Superior temporal gyrus (tissue), 1 donor: ENCODE results near the gene FSD1L.

Experiments used
- DNase-seq: peaks from one replicate; pipeline ENCODE4 v3.0.0-alpha.2; 2016; ENCODE audit errors: extremely low spot score

Gene FSD1L

GRCh38 chr9:105447814-105448812 is at the start of gene FSD1L:
TSS of gene FSD1L (plus strand) at chr9:105448034. CDS start at chr9:105448221, 187 bp downstream.
- DNase-seq: peak; percentile 92

GRCh38 chr9:105399117-105399516 is 48.7 kb upstream of the FSD1L start:
- DNase-seq: no peak

GRCh38 chr9:105401651-105402050 is 46.2 kb upstream of the FSD1L start:
- DNase-seq: no peak

- no peak for DNase-seq
Observed at GRCh38 chr9:105403552-105404248, 44.1 kb upstream of the FSD1L start.

GRCh38 chr9:105405514-105406131 is 42.2 kb upstream of the FSD1L start:
- no peak for DNase-seq

GRCh38 chr9:105406369-105406768 is 41.5 kb upstream of the FSD1L start:
- no peak for DNase-seq

GRCh38 chr9:105413525-105413924 is 34.3 kb upstream of the FSD1L start:
- DNase-seq: peak; percentile 59

GRCh38 chr9:105414947-105415661 is 32.7 kb upstream of the FSD1L start:
- DNase-seq: peak; percentile 87

- DNase-seq: no peak
Observed at GRCh38 chr9:105415662-105415980, 32.2 kb upstream of the FSD1L start.

- no peak for DNase-seq
Observed at GRCh38 chr9:105416840-105417239, 31.0 kb upstream of the FSD1L start.

- peak; percentile 51 for DNase-seq
Observed at GRCh38 chr9:105418588-105419500, 29.0 kb upstream of the FSD1L start.

GRCh38 chr9:105419816-105420597 is 27.8 kb upstream of the FSD1L start:
- DNase-seq: no peak

- DNase-seq: no peak
Observed at GRCh38 chr9:105421154-105421553, 26.7 kb upstream of the FSD1L start.

- no peak for DNase-seq
Observed at GRCh38 chr9:105421864-105422263, 26.0 kb upstream of the FSD1L start.

GRCh38 chr9:105425816-105426433 is 21.9 kb upstream of the FSD1L start:
- no peak for DNase-seq

GRCh38 chr9:105426657-105427056 is 21.2 kb upstream of the FSD1L start:
- no peak for DNase-seq

- no peak for DNase-seq
Observed at GRCh38 chr9:105431424-105432246, 16.2 kb upstream of the FSD1L start.

- DNase-seq: no peak
Observed at GRCh38 chr9:105432247-105432842, 15.5 kb upstream of the FSD1L start.
